Measurements from ENCODE around the gene HIP1R.

The HIP1R gene

DNA sequence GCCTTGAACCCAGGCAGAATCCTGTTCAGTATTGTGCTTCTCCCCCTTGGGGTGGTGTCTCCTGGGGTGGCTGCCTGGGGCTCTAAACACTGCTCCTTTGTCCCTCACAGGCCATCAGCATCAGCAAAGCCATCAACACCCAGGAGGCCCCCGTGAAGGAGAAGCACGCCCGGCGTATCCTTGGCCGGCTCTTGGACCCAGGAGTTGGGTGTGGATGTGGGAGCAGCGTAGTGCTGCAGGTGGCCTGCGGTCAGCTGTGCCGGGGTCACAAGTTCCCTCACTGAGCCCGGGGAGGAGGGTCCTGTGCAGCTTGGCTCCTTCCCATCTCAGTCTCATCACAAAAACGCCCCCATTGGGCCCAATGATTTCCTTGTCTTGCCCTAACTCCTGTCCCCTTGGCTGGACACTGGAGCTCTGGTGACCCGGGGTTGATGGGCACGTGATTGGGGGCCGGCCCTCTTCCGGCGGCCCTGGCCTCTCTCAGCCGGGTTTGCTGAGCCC is 12.7 kb downstream of the HIP1R start:
- no peak for DNase-seq

DNA sequence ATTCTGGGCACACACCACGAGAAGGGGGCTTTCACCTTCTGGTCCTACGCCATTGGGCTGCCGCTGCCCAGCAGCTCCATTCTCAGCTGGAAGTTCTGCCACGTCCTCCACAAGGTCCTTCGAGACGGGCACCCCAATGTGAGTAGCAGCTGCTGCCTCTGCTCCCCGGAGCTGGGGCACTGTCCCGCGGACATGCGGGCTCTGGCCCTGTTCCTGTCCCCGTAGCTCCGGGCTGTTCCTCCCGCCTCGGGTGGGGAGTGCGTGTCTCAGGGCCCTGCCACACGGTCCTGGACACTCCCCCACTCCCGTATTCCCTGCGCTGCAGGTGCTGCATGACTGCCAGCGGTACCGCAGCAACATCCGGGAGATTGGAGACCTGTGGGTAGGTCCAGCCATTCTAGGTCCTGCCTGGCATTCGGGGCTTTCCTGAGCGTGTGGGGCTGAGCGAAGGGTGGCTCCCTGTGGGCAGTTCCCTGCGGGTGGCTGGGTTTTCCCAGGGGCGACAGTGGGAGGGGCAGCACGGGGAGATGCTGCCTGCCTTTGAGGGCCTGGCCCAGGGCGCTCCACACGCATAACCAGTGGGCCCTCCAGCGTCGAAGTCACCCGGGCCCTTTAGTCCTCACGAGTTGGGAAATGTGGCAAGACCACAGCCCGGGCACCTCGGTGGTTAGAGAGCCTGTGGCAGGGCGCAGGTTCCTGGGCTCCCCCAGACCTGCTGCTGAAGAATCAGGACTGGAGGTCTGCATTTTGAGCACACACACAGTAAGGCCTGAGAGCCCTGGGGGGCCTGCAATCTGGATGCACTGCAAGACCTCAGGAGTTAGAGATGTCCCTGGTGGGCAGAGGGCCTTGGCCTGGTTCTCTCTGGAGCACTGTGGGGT is 13.5 kb downstream of the HIP1R start:
- DNase-seq = no peak

DNA sequence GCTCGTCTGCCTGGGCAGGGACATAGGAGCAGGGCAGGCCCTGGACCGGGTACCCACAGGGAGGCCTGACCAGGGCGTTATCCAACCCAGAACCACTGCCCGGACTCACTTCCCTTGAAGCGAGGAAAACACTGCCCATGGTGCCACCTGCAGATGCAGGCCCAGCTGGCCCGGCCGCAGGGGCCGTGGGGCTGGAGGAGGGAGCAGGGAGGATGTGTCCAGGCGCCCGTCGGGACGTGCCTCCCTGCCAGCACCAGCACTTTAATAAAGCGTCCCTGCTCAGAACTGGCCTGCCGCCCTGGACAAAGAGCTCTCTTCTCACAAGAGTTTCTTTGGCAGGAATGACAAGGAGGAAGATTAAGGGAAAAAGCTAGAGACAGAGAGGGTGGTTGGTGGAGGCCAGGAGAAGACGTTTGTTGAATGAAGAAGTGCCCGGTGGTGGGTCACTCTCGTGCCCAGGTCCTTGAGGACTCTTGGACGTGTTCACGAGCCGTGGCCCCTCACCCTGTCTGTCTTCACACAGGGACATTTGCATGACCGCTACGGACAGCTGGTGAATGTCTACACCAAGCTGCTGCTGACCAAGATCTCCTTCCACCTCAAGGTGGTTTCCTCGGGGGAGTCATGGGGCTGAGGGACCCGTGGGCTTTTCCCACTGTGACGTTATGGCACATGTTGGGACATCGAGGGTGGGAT is 14.2 kb downstream of the HIP1R start:
- DNase-seq = no peak

DNA sequence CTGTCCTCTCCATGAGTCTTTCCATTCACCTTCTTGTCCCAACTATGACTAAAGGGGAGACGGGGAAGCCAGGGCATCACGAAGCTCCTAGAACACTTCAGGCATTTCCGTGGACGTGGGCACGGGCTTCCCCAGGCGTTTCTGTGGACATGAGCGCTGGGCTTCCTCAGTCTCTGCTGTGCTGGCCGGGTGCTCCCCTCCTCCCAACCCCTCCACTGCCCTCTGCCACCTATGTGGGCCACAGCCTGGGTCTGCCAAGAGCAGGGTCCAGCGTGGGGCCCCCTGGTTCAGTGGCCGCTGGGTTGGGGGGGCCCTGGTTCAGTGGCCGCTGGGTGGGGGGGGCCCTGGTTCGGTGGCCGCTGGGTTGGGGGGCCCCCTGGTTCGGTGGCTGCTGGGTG is 14.8 kb downstream of the HIP1R start:
- DNase-seq = no peak

DNA sequence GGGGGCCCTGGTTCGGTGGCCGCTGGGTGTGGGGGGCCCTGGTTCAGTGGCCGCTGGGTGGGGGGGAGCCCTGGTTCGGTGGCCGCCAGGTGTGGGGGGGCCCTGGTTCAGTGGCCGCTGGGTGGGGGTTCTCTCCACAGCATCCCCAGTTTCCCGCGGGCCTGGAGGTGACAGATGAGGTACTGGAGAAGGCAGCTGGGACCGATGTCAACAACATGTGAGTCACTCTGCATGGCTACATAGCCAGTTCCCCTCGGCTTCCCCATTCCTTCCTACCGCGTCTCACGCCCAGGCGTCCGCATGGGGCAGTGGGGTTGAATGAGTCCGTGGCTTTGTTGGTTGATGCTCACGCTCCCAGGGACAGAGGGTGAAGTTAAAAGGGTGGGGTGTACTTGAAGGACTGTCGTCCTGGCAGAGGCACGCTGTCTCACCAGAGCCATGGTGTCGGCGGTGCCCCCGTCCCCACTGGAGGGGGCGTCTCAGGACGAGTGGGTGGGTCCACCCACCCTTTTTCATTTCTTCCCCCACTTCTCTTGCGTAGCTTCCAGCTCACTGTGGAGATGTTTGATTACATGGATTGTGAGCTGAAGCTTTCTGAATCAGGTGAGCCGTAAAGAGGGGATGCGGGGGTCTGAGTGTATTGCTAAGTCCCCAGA is 15.6 kb downstream of the HIP1R start:
- no peak for DNase-seq

DNA sequence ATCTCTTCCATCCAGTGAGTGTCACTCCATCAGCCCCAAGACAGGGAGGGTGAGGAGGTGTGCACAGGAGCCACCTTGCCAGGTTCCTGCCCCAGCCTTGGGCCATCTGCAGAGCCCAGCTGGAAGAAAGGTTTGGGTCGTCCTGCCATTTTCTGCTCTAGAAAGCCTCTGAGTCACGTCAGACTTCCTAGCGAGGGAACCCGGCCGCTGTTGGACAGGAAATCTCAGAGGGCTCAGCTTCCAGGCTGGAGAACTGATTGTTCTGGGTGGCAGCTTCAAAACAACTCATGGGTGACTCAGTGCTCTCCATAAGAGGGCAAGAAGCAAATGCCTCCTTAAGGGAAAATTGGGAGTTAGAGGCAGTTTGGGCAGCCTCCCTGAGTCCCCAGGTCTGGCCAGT is 16.6 kb downstream of the HIP1R start:
- DNase-seq = no peak

DNA sequence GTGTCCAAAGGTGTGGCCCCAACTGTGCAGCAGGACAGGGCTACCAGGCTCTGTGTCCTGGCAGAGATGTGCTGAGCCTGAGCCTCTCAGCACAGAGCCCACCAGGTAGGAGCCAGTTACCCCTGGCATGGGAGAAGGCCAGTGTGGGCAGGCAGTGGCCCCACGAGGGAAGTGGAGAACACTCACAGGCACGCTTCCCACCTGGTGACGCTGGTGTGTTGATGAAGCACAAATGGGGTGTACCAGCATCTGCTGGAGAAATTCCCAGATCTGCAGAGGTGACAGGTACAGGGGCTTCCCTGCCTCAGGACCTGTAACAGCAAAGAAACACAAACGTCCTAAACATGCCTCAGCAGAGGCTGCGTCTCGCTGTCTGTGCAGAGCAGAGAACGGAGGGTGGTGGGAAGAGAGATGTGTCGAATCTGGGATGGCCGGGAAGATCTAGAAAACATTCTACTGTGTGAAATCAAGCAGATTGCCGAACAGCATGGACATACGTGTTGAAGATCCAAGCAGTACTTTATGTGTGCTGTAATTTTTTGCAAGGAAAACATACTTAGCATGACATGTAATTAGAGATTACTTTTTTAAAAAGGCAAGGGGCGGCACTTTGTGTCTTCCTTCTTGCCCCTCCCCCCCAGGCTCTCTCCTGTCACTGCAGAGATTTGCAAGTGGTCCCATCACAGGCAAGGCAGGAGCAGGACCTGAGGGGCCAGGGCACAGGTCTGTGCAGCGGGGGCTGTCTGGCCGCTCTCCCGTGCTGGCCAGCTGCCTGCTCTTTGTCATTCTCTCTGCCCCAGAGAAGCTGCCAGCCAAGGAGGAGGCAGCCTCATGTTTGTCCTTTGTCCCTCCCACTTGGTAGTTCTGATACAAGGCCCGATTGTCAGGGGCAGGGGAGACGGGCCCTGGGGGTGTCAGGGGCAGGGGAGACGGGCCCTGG is 17.3 kb downstream of the HIP1R start:
- DNase-seq = no peak

DNA sequence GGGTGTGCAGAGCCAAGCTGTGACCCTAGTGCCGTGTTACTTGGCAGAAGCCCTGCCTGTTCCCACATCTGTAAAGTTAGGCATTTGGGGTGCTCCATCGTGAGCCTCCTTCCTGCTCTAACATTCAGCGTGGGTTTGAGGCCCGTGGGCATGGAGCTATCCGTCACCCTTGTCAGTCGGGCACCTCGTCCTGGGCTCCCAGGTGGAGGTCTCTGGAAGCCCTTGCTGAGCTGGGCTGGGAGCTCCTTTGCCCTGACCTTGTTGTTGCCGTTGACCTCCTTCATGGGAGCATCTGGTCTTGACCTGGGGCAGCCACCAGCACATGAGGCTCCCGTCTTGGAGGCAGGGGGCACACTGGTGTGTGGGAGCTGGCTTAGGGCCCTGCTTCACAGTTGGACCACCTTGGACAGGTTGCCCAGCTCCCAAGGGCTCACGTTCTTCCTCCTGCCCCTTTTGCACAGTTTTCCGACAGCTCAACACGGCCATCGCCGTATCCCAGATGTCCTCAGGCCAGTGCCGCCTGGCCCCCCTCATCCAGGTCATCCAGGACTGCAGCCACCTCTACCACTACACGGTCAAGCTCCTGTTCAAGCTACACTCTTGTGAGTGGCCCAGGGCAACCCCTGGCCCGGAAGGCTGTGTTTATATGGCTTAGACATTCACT is 18.5 kb downstream of the HIP1R start:
- DNase-seq = no peak

DNA sequence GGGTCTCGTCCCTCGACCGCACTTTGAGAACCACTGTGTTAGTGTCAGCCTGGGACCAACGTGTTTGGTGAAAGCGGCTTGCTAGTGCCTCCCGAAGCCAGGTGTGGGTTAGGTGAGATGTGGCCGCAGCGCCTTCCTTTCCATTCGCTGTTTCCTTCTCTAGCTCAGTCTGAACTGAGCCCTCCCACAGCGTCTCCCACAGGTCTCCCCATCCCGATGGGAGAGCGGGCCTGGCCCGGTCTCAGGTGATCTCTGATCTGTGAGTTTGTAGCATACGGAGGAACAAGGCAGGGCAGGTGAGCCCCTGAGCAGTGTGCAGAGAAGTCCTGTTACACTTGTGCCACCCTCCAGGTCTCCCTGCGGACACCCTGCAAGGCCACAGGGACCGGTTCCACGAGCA is 19.3 kb downstream of the HIP1R start:
- DNase-seq = no peak

DNA sequence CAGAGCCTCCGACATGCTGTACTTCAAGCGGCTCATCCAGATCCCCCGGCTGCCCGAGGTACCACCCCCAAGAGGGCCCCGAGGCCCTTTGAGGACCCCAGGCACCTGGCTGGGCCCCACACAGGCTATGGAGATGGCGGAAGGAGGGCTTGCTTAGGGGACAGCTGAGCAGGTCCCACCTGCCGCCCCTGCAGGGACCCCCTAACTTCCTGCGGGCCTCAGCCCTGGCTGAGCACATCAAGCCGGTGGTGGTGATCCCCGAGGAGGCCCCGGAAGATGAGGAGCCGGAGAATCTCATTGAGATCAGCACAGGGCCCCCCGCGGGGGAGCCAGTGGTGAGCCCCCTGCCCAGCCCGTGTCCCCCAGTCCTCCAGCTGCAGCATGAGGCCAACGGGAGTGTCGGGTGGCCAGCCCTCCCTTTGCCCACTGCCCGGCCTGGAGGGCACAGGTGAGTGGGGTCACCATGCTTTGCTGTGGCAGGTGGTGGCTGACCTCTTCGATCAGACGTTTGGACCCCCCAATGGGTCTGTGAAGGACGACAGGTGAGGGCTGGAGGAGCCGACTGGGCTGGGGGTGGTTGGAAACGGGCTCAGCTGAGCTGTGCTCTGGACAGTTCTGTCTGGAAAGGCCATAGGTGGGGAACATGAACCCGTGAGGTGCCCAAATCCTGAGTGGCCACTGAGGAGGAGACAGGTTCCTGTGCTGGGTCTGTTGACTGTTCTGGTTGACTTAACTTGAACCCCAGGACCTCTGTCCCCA is 20.0 kb downstream of the HIP1R start:
- no peak for DNase-seq

DNA sequence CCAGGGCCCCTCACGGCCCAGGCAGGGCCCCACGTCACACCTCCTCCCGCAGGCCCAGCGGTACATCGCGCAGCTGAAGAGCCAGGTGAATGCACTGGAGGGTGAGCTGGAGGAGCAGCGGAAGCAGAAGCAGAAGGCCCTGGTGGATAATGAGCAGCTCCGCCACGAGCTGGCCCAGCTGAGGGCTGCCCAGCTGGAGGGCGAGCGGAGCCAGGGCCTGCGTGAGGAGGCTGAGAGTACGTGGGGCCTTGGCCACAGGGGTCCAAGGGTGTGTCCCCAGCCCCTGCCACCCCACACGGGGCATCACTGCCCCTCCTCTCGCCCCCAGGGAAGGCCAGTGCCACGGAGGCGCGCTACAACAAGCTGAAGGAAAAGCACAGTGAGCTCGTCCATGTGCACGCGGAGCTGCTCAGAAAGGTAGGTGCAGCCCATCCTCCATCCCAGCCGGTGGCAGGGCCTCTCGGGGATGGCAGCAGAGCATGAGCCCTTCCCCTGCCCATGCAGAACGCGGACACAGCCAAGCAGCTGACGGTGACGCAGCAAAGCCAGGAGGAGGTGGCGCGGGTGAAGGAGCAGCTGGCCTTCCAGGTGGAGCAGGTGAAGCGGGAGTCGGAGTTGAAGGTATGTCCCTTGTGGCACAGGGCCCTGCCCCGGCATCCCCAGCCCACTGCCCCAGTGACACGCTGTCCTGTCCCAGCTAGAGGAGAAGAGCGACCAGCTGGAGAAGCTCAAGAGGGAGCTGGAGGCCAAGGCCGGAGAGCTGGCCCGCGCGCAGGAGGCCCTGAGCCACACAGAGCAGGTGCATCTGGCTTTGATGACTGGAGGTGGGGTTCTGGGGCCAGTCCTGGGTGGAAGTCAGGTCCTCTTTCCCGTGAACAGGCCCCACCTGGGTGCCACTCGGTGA is 20.9 kb downstream of the HIP1R start:
- no peak for DNase-seq

DNA sequence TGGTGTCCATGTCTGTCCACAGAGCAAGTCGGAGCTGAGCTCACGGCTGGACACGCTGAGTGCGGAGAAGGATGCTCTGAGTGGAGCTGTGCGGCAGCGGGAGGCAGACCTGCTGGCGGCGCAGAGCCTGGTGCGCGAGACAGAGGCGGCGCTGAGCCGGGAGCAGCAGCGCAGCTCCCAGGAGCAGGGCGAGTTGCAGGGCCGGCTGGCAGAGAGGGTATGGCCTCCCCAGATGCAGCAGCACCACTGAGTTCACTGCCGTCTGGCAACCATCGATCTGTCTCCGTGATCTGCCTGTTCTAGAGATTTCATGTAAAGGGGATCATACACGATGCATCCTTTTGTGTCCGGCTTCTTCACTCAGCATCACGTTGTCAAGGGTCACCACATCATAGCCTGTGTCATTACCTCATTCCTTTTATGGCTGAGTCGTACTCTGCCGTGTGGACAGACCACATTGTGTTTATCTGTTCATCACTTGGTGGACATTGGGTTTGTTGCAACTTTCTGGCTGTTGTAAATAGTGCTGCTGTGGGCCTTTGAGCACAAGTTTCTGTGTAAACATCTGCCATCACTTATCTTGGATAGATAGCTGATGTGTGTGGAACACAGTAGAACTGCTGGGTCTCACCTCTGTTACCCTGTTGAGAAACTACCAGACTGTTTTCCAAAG is 21.9 kb downstream of the HIP1R start:
- DNase-seq = no peak

DNA sequence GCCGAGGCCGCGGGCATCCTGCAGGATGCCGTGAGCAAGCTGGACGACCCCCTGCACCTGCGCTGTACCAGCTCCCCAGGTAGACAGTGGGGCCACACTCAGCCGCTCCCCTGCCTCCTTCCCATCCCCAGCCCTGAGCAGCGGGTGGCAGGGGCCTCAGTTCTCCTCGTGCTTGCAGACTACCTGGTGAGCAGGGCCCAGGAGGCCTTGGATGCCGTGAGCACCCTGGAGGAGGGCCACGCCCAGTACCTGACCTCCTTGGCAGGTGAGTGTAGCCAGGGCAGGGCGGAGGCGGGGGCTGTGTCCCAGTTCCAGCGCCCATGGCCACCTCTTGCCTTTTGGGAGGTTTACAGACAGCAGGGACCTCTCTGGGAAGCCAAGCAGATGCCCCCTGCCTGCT is 22.9 kb downstream of the HIP1R start:
- DNase-seq = no peak

DNA sequence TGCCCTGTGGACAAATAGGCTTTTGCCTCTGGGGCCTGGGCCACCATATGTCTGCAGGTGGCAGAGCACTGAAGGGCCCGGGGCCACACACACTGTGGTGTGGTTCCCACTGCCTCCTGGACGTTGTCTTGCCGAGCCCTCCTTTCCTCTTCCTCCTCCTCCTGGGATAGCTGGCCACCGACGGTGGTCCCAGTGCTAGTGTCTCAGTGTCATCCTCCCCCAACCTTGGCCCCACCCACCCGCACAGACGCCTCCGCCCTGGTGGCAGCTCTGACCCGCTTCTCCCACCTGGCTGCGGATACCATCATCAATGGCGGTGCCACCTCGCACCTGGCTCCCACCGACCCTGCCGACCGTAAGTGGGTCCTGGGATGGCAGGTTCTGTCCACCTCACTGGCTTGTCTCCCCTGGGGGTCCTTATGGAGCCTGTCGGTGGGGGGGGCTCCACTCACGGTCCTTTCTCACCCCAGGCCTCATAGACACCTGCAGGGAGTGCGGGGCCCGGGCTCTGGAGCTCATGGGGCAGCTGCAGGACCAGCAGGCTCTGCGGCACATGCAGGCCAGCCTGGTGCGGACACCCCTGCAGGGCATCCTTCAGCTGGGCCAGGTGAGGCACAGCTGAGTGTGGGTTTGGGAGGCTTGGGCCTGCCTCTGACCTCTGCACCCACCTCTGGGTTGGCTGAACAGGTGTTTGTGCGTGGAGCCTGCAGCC is 23.5 kb downstream of the HIP1R start:
- no peak for DNase-seq

DNA sequence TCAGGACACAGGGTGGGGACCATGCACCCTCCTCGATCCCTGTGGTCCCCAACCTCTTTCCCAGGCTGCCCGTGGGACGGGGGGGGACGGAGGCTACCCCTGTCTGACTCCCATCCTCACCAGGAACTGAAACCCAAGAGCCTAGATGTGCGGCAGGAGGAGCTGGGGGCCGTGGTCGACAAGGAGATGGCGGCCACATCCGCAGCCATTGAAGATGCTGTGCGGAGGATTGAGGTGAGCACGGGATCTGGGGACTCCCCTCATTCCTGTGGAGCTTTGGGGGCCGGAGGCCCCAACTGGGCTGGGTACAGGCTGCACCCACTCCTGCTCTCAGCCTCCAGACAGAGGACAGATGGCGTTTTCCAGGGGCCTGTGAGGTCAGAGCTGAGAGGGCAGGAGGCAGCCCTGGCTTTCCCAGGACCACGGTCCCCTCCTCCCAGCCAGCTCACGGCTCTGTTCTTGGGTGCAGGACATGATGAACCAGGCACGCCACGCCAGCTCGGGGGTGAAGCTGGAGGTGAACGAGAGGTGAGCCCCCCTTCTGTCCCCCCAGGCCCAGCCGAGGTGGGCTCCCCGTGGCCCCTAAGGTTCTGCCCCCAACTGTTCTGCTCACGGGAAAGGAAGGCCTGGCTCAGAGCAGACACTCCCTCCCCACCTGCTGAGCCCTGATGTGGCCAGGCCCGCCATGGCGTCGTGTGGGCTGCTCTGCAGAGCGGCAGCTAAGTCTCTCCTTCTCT is 24.2 kb downstream of the HIP1R start:
- DNase-seq = no peak

DNA sequence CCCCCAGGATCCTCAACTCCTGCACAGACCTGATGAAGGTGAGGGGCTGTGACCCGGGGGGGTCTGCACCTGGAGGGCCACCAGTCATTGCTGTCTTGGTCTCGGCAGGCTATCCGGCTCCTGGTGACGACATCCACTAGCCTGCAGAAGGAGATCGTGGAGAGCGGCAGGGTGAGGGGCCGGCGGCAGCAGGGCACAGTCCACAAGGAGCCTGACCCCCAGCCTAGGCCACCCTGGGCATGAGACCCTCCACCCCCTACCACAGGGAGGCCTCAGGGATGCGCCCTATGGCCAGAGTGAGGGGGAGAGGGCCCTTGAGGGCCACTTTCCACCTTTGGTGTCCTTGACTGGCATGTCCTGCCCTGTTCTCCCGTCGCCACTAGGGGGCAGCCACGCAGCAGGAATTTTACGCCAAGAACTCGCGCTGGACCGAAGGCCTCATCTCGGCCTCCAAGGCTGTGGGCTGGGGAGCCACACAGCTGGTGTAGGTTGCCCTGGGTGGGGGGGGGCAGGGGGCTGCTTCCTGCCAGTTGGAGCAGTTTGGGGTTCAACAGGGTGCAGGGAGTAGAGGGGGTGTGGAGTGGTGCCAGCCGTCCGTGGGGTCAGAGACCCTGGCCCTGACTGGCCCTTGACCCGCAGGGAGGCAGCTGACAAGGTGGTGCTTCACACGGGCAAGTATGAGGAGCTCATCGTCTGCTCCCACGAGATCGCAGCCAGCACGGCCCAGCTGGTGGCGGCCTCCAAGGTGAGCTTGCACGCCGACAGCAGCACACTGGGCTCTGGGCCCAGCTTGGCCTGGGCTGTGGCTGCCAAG is 25.0 kb downstream of the HIP1R start:
- peak; percentile 76 to 84 for DNase-seq
